A673 (cell line): ENCODE data around the gene PARVB.

ENCODE experiments used
- CTCF ChIP-seq: fragments of 300-800, 200-600 bp; sonication (generic); conservative IDR thresholded peaks from 2 replicates; pipeline ENCODE4 v1.5.1; 2017; ENCODE audit warnings: low read depth, mild to moderate bottlenecking, antibody characterized with exemption, low read length, moderate library complexity, mixed read lengths
- EZH2 ChIP-seq: fragments of 200-600 bp; sonication (generic); IDR thresholded peaks from 2 replicates; pipeline ENCODE4 v1.6.1; 2017; ENCODE audit warnings: borderline replicate concordance, low read depth, mild to moderate bottlenecking, mixed read lengths, antibody characterized with exemption, low read length; ENCODE audit not compliant: poor library complexity, severe bottlenecking

DNA sequence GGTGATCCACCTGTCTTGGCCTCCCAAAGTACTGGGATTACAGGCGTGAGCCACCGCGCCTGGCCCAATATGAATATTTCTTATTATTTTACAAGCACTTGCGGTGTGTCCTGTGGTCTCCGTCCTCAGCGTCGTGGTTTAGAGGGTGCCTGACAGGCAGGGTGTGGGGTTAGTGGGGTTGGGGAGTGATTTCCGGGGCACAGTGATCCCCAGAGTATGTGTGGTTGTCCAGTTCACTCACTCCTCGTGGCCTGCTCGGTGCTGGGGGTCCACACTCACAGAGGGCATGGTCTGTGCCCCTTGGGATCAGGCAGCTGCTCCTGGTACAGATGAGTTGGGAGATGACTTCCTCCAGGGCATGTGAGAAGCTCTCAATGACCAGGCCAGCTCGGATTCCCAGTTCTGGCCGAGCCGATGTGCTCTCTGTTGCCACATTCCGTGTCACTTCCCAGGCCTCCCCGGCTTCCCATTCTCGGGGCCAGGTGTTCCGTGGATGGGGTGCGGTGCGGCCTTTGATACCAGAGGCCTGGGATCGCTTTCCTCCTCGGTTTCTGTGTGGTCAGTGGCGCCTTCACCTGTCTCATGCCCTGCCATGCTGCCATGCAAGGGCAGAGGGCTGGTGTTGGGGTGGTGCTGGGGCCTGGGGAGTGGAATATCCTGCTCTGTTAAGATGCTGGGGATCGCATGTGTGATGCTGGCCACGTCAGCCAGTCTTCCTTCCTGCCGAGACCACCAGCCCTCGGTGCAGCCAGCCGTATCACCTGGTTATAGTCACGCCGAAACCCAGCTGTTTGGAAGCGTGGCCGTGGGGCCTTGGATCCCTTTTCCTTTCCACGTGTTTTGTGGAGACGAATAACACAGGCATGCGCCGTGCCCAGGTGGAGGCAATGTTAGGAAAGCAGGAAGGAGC, 39.6 kb downstream of the PARVB start:
- no peak for TF ChIP-seq CTCF
- TF ChIP-seq EZH2: no peak
